ENCODE measurements around the gene MGAT3.
A peak's percentile ranks its signal among the peaks of the same experiment; 100 is the strongest.

DNA sequence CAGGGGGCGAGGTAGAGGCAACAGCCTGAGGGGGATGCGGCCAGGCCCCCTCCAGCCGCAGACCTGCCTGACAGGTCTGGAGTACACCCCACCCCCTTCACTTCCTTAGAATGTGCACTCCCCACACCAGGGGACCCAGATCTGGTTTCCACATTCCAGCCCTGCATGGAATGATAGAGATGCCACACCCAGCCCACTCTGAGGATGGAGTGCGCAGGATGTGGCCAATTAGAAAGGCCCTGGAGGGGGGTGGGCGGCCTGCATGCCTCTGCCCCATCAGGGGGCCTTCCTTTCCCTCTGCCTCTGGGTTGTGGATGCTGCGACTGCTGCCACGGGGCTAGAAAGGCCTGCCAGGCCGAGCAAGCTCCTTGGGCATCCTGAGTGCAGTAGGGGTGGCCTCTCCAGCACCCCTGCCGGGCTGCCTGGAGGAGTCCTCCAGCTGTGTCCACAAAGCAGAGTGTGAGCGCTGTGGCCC lies 28.2 kb upstream of the MGAT3 start:
- no peak for TF ChIP-seq POLR2AphosphoS5 (IDR thresholded peaks at IDR 0.05; ENCODE audit: borderline replicate concordance, low read depth, low read length)
- no peak for TF ChIP-seq EZH2 (IDR thresholded peaks at IDR 0.05)
- peak; percentile 23 for TF ChIP-seq FOXP2 (optimal IDR thresholded peaks at IDR 0.05; ENCODE audit: control extremely low read depth, extremely low read length, insufficient read depth)

All from SK-N-MC (cell line).